Activated naive CD8-positive, alpha-beta T cell treated with anti-CD3 and anti-CD28 coated beads for 36 hours (primary cell): Measurements from ENCODE around the gene RASSF3. TPM values are rescaled to one million over a fixed set of nuclear protein-coding genes. Genes with fewer than 3 reads are reported as not detected.
"Not testable (repeated sequence)": the region's sequence is repeated elsewhere in the genome, so short reads cannot be mapped to it uniquely, and the experiment has no call there.

Experiments used
- DNase-seq: peaks from one replicate; pipeline ENCODE4 v3.0.0; 2021
- H3K27ac Mint-ChIP-seq: one replicate; pipeline ENCODE4 v1.8.0; 2022; ENCODE audit warnings: mild to moderate bottlenecking, moderate library complexity, mixed read lengths
- H3K27me3 Mint-ChIP-seq: one replicate; pipeline ENCODE4 v1.8.0; 2022; ENCODE audit warnings: mild to moderate bottlenecking, mixed read lengths
- H3K36me3 Mint-ChIP-seq: one replicate; pipeline ENCODE4 v1.8.0; 2021; ENCODE audit warnings: mild to moderate bottlenecking, mixed read lengths
- H3K4me1 Mint-ChIP-seq: one replicate; pipeline ENCODE4 v1.8.0; 2021; ENCODE audit warnings: mixed read lengths
- H3K4me3 Mint-ChIP-seq: one replicate; pipeline ENCODE4 v1.8.0; 2022; ENCODE audit warnings: mild to moderate bottlenecking, moderate library complexity, mixed read lengths
- H3K9me3 Mint-ChIP-seq: one replicate; pipeline ENCODE4 v1.8.0; 2022; ENCODE audit warnings: mixed read lengths
- total RNA-seq, 2 experiments: library from RNA; stranded (reverse); gene quantifications; one replicate each; pipeline ENCODE4 v1.2.3, GENCODE V29; 2021

The RASSF3 gene
- total RNA-seq, 2 experiments from 2014 or later, result 48.0 to 51.0 TPM

GRCh38 chr12:64611341-64612284 is 1.3 kb downstream of the RASSF3 start:
- Mint-ChIP-seq H3K27me3 (no peaks in the 10 kb centered on the region), H3K4me1 (peaks cover 49% of the 10 kb centered on the region), H3K36me3 (peaks cover 41% of the 10 kb centered on the region), H3K27ac (peak overlapping the region; percentile 92), H3K4me3 (peak overlapping the region; percentile 94), H3K9me3 (no peaks in the 10 kb centered on the region)
- DNase-seq, result peak; percentile 16

DNA sequence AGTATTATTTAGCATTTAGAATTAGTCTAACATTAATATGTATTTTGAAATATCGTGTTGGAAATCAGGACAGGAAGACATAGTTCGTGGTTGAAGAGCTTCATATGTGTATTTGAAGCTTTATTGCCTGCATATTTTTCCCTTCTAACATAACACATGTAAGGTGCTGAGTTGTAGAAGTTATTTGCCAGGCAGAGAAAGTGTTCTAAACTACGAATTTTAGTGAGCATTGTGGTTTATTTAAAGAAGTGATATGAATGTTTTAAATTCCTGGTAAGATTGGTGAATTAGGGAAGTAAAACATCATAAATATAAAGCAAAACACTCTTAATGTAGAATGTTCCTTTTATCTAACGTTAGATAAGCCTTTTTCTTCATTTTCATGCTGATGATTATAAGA is 2.5 kb downstream of the RASSF3 start:
- H3K4me3 Mint-ChIP-seq, result peak overlapping the region; percentile 94
- no peaks in the 10 kb centered on the region for H3K27me3 Mint-ChIP-seq
- peaks cover 50% of the 10 kb centered on the region for H3K4me1 Mint-ChIP-seq
- H3K36me3 Mint-ChIP-seq, result peaks cover 47% of the 10 kb centered on the region
- no peak for DNase-seq
- peak overlapping the region; percentile 92 for H3K27ac Mint-ChIP-seq
- no peaks in the 10 kb centered on the region for H3K9me3 Mint-ChIP-seq

- DNase-seq, H3K27me3 Mint-ChIP-seq, H3K9me3 Mint-ChIP-seq: not testable (repeated sequence)
- Mint-ChIP-seq H3K36me3 (peaks cover 48% of the 10 kb centered on the region), H3K4me1 (peaks cover 47% of the 10 kb centered on the region), H3K4me3 (peak overlapping the region; percentile 34), H3K27ac (peak overlapping the region; percentile 92)
Observed at GRCh38 chr12:64613775-64614398, 3.6 kb downstream of the RASSF3 start.

GRCh38 chr12:64616201-64616600 is 5.9 kb downstream of the RASSF3 start:
- DNase-seq, result no peak
- Mint-ChIP-seq H3K4me3 (no peak overlapping the region), H3K36me3 (peaks cover 54% of the 10 kb centered on the region), H3K9me3 (no peaks in the 10 kb centered on the region), H3K27me3 (no peaks in the 10 kb centered on the region), H3K27ac (peak overlapping the region; percentile 68), H3K4me1 (peaks cover 61% of the 10 kb centered on the region)

DNA sequence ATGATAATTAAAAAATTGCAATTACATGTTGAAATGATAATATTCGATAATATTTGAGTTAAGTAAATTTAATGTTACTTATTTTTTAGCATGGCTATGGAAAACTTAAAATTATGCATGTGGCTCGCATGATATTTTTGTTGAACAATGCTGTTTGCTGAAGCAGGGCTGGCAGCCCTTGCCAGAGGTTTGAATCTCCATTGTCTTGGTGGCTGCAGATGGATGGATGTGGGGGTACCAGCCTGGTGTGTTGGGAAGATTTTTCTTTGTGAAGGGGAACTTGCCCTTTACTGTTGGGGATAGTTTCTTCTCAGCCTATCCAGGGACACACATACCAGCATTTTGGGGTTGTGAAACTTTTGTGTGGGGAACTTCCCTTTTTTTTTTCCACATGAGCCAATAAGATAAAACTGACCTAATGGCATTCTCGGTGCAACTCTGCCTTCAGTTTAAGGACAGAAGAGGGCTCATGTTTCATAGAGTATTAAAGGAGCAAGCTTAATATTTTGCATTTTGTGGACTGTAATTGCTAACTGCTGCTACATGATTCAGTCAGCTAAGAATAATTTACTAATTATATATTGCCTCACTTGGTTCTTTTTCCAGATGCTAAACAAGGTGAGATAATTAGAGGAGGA is 8.8 kb downstream of the RASSF3 start:
- peak overlapping the region; percentile 81 for H3K27ac Mint-ChIP-seq
- H3K4me1 Mint-ChIP-seq, result peaks cover 55% of the 10 kb centered on the region
- peaks cover 39% of the 10 kb centered on the region for H3K36me3 Mint-ChIP-seq
- DNase-seq, result no peak
- no peak overlapping the region for H3K4me3 Mint-ChIP-seq
- H3K27me3 Mint-ChIP-seq, result no peaks in the 10 kb centered on the region
- H3K9me3 Mint-ChIP-seq, result no peaks in the 10 kb centered on the region

DNA sequence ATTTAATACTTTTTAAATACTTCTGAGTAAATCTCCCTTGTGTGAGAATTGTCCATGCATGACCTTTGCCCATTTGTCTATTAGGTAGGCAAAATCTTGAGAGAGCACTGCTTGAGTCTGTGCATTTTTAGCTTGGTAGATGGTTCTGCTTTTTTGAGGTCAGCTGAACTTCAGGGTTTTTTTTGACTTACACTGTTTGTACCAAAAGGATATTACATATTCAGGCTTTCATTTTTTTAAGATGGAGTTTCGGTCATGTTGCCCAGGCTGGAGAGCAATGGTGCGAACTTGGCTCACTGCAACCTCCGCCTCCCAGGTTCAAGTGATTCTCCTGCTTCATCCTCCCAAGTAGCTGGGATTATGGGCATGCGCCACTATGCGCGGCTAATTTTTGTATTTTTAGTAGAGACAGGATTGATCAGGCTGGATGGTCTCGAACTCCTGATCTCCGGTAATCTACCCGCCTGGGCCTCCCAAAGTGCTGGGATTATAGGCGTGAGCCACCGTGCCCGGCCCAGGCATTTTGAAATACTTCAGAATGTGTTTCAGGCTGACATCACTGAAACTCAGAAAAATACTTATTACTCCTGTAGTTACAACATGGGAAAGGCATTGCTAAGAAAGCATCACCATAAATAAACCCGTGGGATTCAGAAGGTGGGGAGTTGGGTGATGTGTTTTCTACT is 11.1 kb downstream of the RASSF3 start:
- no peak overlapping the region for H3K4me3 Mint-ChIP-seq
- no peak for DNase-seq
- H3K36me3 Mint-ChIP-seq, result peaks cover 25% of the 10 kb centered on the region
- peaks cover 48% of the 10 kb centered on the region for H3K4me1 Mint-ChIP-seq
- no peaks in the 10 kb centered on the region for H3K9me3 Mint-ChIP-seq
- peak overlapping the region; percentile 42 for H3K27ac Mint-ChIP-seq
- no peaks in the 10 kb centered on the region for H3K27me3 Mint-ChIP-seq

DNA sequence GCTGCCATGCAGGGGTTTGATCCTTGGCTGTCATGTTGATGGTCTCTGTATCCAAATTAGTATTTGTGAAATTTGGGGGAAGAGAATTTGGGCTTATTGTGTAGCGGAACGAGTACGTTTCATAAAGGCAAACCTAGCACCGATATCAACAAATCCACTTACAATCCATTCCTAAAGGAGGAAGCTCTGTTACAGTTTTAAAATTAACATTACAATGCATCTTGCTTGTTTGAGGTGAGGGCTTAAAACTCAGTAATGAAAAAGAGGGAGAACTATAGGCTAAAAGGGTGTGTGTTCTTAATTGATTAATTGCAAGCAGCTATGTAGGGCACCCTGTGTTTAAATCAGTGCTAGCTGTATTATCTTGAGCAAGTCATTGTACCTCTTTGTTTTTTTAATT is 13.7 kb downstream of the RASSF3 start:
- H3K4me1 Mint-ChIP-seq, result peaks cover 54% of the 10 kb centered on the region
- no peak for DNase-seq
- H3K27ac Mint-ChIP-seq, result peak overlapping the region; percentile 31
- H3K9me3 Mint-ChIP-seq, result no peaks in the 10 kb centered on the region
- H3K27me3 Mint-ChIP-seq, result no peaks in the 10 kb centered on the region
- peaks cover 17% of the 10 kb centered on the region for H3K36me3 Mint-ChIP-seq
- no peak overlapping the region for H3K4me3 Mint-ChIP-seq

- peak overlapping the region; percentile 96 for H3K27ac Mint-ChIP-seq
- peaks cover 13% of the 10 kb centered on the region for H3K36me3 Mint-ChIP-seq
- peak; percentile 21 for DNase-seq
- H3K9me3 Mint-ChIP-seq, result peaks cover under 1% of the 10 kb centered on the region
- H3K4me3 Mint-ChIP-seq, result peak overlapping the region; percentile 82
- no peaks in the 10 kb centered on the region for H3K27me3 Mint-ChIP-seq
- peaks cover 44% of the 10 kb centered on the region for H3K4me1 Mint-ChIP-seq
Observed at GRCh38 chr12:64625243-64626077, 15.2 kb downstream of the RASSF3 start.

DNA sequence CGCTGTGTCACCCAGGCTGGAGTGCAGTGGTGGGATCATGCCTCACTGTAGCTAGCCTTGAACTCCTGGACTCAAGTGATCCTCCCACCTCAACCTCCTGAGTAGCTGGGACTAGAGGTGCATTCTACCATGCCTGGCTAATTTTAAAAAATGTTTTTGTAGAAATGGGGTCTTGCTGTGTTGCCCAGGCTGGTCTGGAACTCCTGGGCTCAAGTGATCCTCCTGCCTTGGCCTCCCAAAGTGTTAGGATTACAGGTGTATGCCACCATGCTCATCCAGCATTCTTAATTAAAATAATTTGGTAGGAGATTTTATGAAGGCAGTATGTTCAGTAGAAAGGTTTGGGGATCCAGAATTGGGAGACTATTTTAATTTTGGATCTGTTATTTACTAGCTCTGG is 16.3 kb downstream of the RASSF3 start:
- not testable (repeated sequence) for H3K27me3 Mint-ChIP-seq, H3K4me3 Mint-ChIP-seq, DNase-seq, H3K9me3 Mint-ChIP-seq, H3K27ac Mint-ChIP-seq
- peaks cover 24% of the 10 kb centered on the region for H3K36me3 Mint-ChIP-seq
- H3K4me1 Mint-ChIP-seq, result peaks cover 48% of the 10 kb centered on the region

DNA sequence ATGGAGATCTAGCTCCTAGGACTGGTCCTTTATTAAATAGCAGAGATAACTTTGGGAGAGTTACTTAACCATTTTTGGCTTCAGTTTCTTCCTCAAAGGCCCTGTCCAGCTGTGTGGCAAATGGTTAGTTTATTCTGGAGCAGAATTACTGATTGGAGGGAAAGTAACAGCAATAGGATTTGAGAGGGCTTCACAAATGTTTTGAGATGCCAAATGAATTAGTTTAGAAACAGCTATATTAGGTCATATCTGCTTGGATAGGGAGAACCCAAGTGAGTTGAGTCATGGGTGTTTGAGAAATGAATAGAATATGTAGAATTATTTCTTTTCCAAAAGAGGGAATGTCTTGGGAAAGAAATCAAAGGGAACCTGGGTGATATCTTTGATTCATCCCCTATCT is 17.5 kb downstream of the RASSF3 start:
- Mint-ChIP-seq H3K27me3 (no peaks in the 10 kb centered on the region), H3K4me3 (no peak overlapping the region), H3K9me3 (peaks cover 10% of the 10 kb centered on the region), H3K27ac (peak overlapping the region; percentile 16), H3K36me3 (peaks cover 34% of the 10 kb centered on the region), H3K4me1 (peaks cover 54% of the 10 kb centered on the region)
- no peak for DNase-seq

DNA sequence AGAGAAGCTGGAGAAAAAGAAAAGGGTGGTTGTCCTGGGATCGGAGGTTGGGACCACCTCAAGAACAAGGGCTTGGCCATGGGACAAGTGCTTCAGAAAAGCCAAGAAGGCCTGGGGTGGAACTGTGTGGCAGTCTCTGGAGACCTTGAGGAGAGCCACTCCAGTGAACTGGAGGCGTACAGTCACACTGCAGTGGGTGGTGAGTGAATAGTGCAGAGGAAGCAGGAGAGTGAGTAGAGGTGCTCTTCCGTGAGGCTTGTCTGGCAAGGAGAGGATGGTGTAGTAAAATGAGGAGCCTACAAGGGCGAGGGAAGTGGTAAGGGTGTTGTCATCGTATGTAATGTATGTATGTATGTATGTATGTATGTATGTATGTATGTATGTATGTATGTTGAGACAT is 20.9 kb downstream of the RASSF3 start:
- peaks cover 19% of the 10 kb centered on the region for H3K9me3 Mint-ChIP-seq
- H3K27me3 Mint-ChIP-seq, result no peaks in the 10 kb centered on the region
- H3K4me1 Mint-ChIP-seq, result peaks cover 65% of the 10 kb centered on the region
- no peak for DNase-seq
- H3K27ac Mint-ChIP-seq, result peak overlapping the region; percentile 66
- H3K4me3 Mint-ChIP-seq, result no peak overlapping the region
- peaks cover 51% of the 10 kb centered on the region for H3K36me3 Mint-ChIP-seq

DNA sequence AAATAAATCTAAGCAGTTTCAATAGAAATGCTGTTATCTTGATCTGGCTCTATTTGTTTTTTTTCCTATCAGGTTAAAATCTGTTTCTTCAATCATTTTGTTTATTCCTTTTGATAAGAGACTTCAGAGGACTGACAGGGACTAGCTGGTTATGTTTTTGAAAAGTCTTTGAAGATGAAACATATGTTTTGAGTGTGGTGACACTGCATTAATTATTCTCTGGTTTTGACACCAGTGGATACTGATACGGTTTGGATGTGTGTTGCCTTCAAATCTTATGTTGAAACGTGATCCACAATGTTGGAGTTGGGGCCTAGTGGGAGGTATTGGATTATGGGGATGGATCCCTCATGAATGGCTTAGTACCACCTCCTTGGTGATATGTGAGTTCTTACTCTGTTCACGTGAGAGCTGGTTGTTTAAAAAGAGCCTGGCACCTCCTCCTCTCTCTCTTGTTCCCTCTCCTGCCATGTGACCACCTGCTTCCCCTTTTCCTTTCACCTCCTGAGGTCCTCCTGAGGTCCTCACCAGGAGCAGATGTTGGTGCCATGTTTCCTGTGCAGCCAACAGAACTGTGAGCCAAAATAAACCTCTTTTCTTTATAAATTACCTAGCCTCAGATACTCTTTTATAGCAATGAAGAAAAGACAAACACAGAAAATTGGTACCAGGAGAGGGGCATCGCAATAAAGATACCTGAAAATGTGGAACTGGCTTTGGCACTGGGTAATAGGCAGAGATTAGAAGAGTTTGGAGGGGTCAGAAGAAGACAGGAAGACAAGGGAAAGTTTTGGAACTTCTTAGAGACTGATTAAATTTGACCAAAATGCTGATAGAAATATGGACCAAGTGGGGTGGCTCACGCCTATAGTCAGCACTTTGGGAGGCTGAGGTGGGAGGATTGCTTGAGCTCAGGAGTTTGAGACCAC is 23.0 kb downstream of the RASSF3 start:
- no peaks in the 10 kb centered on the region for H3K27me3 Mint-ChIP-seq
- H3K9me3 Mint-ChIP-seq, result peaks cover 19% of the 10 kb centered on the region
- no peak overlapping the region for H3K4me3 Mint-ChIP-seq
- DNase-seq, result no peak
- peaks cover 62% of the 10 kb centered on the region for H3K4me1 Mint-ChIP-seq
- peaks cover 53% of the 10 kb centered on the region for H3K36me3 Mint-ChIP-seq
- peak overlapping the region; percentile 68 for H3K27ac Mint-ChIP-seq

GRCh38 chr12:64633940-64634337 is 23.6 kb downstream of the RASSF3 start:
- Mint-ChIP-seq H3K9me3 (peaks cover 19% of the 10 kb centered on the region), H3K27ac (peak overlapping the region; percentile 68), H3K4me1 (peaks cover 67% of the 10 kb centered on the region), H3K36me3 (peaks cover 58% of the 10 kb centered on the region), H3K27me3 (no peaks in the 10 kb centered on the region), H3K4me3 (no peak overlapping the region)
- DNase-seq, result no peak
